NCI-H1092 treated with DMSO at 0.1 percent for 48 hours (cell line): Measurements from ENCODE around the gene ARID1A.

Experiments
- DNase-seq: peaks from one replicate; lab custom pipeline; 2025; lab: John Stamatoyannopoulos, UW

ARID1A gene

DNA sequence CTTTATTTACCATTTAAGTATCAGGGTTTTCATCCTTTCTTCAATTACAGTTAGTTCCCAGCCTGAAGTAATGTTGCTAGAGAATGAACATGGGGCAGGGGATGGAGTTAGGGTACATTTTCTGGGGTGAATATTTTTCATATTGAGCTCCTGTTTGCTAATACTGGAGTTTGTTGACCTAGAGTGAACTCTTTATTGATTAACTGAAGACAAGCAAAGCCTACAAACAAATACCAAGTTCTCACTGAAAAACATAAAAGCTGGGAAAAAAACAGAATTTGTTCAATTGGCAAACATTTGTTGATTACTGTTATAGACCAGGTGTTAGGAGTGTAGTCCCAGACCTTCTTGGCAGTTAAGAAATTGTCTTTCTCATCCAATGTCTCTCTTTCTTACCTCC, 63.7 kb downstream of the ARID1A start:
- no peak for DNase-seq

DNA sequence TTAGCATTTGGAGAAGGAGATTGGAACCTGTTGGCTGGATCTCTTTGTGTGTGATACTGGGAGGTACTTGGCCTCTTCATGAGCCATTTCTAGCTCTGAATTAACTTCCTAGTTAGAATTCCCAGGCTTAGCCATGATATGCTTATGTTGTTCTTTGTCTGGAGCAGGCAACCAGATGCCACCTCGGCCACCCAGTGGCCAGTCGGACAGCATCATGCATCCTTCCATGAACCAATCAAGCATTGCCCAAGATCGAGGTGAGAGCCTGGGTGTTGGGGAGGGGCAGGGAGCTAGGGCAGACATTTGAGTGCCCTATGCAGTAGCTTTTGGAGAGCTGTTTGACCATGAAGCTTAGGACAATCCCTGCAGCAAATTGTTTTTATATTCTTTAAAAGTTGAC, 65.4 kb downstream of the ARID1A start:
- no peak for DNase-seq

- no peak for DNase-seq
Observed at GRCh38 chr1:26767714-26768113, 71.9 kb downstream of the ARID1A start.

GRCh38 chr1:26768755-26769154, 72.9 kb downstream of the ARID1A start:
- DNase-seq = no peak

DNA sequence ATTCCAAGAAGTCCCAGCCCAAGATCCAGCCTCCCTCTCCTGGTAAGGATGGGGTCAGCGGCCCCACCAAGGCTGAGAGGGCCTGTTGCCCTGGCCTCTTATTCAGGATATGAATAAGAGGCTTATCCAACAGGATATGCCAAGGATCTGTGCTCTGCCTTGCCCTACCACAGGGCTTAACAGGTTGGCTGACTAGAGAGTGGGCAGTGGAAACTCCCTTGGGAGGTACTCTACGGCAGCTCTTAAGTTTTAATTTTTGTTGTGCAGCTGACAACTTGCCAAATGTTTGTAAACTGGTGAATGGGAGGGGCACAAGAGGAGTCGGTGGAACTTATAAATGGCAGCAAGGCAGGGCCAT, 75.4 kb downstream of the ARID1A start:
- no peak for DNase-seq

GRCh38 chr1:26771643-26772321, 76.0 kb downstream of the ARID1A start:
- no peak for DNase-seq

GRCh38 chr1:26772687-26773086, 76.9 kb downstream of the ARID1A start:
- DNase-seq = no peak

DNA sequence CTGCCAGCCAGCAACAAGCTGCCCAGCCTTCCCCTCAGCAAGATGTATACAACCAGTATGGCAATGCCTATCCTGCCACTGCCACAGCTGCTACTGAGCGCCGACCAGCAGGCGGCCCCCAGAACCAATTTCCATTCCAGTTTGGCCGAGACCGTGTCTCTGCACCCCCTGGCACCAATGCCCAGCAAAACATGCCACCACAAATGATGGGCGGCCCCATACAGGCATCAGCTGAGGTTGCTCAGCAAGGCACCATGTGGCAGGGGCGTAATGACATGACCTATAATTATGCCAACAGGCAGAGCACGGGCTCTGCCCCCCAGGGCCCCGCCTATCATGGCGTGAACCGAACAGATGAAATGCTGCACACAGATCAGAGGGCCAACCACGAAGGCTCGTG, 78.6 kb downstream of the ARID1A start:
- no peak for DNase-seq

DNA sequence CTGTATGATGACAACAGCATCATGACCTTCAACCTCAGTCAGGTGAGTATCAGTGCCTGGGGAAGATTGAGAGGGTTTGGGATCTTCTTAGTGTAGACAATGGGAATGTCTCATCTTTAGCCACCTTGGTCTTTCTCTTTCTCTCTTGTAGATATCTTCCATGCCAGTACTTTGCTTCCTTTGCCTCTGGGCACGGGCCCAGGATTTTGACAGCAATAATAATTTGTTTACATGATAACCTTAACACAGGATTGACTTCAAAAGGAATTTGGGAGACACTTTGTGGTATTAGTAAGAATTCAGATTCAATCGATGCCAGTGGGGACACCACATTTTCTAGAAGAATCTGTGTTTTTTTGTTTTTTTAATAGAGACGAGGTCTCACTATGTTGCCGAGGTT, 79.9 kb downstream of the ARID1A start:
- DNase-seq = no peak

DNA sequence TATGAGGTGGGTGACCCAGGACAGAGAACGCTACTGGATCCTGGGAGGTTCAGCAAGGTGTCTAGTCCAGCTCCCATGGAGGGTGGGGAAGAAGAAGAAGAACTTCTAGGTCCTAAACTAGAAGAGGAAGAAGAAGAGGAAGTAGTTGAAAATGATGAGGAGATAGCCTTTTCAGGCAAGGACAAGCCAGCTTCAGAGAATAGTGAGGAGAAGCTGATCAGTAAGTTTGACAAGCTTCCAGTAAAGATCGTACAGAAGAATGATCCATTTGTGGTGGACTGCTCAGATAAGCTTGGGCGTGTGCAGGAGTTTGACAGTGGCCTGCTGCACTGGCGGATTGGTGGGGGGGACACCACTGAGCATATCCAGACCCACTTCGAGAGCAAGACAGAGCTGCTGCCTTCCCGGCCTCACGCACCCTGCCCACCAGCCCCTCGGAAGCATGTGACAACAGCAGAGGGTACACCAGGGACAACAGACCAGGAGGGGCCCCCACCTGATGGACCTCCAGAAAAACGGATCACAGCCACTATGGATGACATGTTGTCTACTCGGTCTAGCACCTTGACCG, 83.4 kb downstream of the ARID1A start:
- DNase-seq = no peak

- DNase-seq = no peak
Observed at GRCh38 chr1:26780344-26780957, 84.6 kb downstream of the ARID1A start.

DNA sequence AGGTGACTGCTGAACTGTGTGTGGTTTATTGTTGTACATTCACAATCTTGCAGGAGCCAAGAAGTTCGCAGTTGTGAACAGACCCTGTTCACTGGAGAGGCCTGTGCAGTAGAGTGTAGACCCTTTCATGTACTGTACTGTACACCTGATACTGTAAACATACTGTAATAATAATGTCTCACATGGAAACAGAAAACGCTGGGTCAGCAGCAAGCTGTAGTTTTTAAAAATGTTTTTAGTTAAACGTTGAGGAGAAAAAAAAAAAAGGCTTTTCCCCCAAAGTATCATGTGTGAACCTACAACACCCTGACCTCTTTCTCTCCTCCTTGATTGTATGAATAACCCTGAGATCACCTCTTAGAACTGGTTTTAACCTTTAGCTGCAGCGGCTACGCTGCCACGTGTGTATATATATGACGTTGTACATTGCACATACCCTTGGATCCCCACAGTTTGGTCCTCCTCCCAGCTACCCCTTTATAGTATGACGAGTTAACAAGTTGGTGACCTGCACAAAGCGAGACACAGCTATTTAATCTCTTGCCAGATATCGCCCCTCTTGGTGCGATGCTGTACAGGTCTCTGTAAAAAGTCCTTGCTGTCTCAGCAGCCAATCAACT, 85.5 kb downstream of the ARID1A start:
- DNase-seq = no peak

DNA sequence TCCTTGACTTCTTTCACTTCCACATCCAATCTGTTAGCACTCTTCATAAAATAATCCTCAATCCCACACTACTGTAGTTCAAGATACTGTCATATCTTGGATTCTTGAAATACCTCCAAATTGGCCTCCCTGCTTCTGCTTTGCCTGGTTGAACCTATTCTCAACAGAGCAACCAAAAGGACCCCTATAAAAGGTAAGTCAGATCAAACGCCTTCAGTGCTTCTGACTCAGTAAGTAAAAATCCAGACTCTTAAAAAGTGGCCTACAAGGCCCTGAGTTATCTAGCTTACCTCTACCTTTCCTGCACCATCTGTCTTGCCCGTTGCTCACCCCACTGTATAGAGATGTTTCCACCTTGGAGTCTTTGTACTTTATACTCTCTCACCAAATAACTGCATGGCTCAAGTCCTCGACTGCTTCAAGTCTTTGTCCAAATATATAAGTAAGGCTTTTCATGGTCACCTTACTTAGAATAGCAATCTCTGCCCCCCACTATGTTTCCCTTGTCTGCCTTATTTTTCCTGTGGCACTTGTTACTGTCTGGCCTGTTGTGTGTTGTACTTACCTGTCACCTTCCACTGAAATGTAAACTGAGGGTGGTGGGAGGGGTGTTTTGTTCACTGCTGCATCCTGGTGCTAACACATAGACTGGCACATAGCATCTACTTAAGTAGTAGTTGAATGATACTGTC, 86.9 kb downstream of the ARID1A start:
- no peak for DNase-seq

- DNase-seq = no peak
Observed at GRCh38 chr1:26783646-26784022, 87.8 kb downstream of the ARID1A start.

GRCh38 chr1:26784023-26784871, 88.4 kb downstream of the ARID1A start:
- peak; percentile 17 for DNase-seq

GRCh38 chr1:26784886-26785285, 89.1 kb downstream of the ARID1A start:
- DNase-seq = no peak

GRCh38 chr1:26785611-26786436, 90.0 kb downstream of the ARID1A start:
- DNase-seq = no peak

DNA sequence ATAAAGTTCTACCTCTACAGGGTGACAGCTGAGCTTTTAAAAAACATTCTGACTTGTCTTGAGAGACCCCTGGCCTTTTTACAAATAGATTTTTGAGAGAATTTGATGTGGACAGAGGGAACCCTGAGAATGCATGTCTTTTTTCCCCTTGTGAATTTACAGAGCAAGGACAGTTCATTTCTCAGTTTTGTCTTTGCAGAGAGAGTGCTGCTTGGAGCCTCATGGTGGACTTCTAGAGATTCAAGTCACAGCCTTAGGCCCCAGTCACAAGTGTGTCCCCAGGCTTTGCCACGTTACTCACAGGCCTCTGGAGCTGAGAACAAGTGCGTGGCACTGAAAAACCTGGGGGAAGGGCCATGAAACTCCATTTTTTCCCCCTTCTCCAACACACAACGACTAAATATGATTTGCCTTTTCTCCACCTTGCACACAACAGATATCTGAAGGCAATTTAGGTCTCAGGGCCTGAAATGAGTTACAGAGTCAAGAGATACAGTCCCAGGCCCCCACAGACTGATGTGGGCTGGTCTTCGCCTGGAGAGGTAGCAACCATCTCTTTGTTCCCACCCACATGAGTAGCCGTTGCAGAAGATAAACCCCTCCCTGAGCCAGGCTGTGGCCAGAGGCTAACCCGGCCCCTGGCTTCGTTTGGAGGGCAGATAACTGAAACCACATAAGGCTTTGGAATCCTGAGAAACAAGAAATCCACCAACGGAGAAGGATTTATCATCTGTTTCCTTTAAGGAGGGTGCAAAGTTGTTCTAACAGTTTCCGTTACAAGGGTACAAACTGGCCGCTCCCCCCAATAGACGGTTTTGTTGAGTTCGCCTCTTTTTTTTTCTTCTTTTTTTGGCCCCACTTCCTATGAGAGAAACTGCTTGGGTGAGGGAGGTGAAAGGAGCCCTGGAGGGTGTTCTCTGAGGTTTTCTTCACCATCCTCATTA, 90.9 kb downstream of the ARID1A start:
- peak; percentile 64 for DNase-seq

DNA sequence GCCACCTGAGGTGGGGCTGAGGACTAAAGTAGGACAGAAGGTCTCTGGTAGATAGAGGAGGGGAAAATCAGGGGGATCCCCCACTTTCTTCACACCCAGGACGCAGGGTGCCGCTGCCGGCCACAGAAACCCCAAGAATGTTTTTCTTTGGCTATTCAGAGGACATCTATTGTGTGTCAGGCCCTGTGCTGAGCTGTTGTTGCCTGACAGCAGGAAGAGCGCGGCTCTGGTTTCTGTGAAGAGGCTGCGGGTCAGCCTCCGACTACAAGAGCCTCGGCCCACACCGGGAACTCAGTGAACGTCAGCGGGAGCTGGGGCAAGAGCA, 91.5 kb downstream of the ARID1A start:
- DNase-seq = peak; percentile 83
